ENCODE data around the gene TPD52L2.
A peak's percentile ranks its signal among the peaks of the same experiment; 100 is the strongest.

Gene TPD52L2

GRCh38 chr20:63920226-63920625, 55.2 kb downstream of the TPD52L2 start:
- no peak overlapping the region for H4K91ac ChIP-seq (ENCODE audit: low read depth, low read length, poor library complexity)
- H3K4me2 ChIP-seq (ENCODE audit: insufficient read depth, low read length, poor library complexity, severe bottlenecking), result no peak overlapping the region
- H3K4me3 ChIP-seq (ENCODE audit: low read length in 2 of 2), result no peak overlapping the region
- H3K27ac ChIP-seq (replicated peaks; ENCODE audit: low read length), result no peak overlapping the region
- H2AK5ac ChIP-seq (ENCODE audit: low read depth, low read length), result no peak overlapping the region
- H2BK5ac ChIP-seq (ENCODE audit: low read length), result no peak overlapping the region
- no peak overlapping the region for H2BK12ac ChIP-seq (ENCODE audit: low read length)
- peaks cover 3 to 12% of the 10 kb centered on the region in 2 donors for H3K9me3 ChIP-seq (replicated peaks in 1 of 2; ENCODE audit: control insufficient read depth in 2 of 2, insufficient read depth in 1 of 2, low read depth in 1 of 2, low read length in 2 of 2)
- no peaks in the 10 kb centered on the region for H3K4me1 ChIP-seq (ENCODE audit: control insufficient read depth in 2 of 2, insufficient read depth in 1 of 2, low read depth in 1 of 2, low read length in 2 of 2)
- peak overlapping the region; percentile 71 for H3K14ac ChIP-seq (ENCODE audit: low read length)
- H3K9ac ChIP-seq (ENCODE audit: low read depth, low read length, poor library complexity), result no peak overlapping the region
- no CpG with 5 or more reads among the region's 23 CpGs for WGBS, 2 donors (ENCODE audit: extremely low coverage in 2 of 2, insufficient read length in 2 of 2, insufficient replicate concordance in 1 of 2)
- H3K36me3 ChIP-seq (replicated peaks in 1 of 2; ENCODE audit: control insufficient read depth in 2 of 2, insufficient read depth in 2 of 2, low read length in 2 of 2), result peaks cover 5 to 39% of the 10 kb centered on the region in 2 donors
- no peak overlapping the region for H3K4ac ChIP-seq (ENCODE audit: low read length)
- no peak overlapping the region for H3K23ac ChIP-seq (ENCODE audit: low read depth, low read length, poor library complexity)
- no peak overlapping the region for H2BK120ac ChIP-seq (ENCODE audit: low read depth, low read length)
- H3K18ac ChIP-seq (ENCODE audit: low read length), result no peak overlapping the region
- H2BK15ac ChIP-seq (ENCODE audit: low read length), result no peak overlapping the region
- peaks cover 3% of the 10 kb centered on the region for H3K79me1 ChIP-seq (ENCODE audit: low read depth, low read length)
- DNase-seq (ENCODE audit: low spot score), result no peak
- H4K8ac ChIP-seq (ENCODE audit: low read depth, low read length), result no peak overlapping the region
- H3K27me3 ChIP-seq (ENCODE audit: control insufficient read depth in 3 of 3, insufficient read depth in 3 of 3, low read depth in 1 of 3, low read length in 3 of 3), result no peaks in the 10 kb centered on the region
- no peak overlapping the region for H2AFZ ChIP-seq (ENCODE audit: low read length)

- Histone ChIP-seq H3K9ac (ENCODE audit: low read depth, low read length, poor library complexity) (no peak overlapping the region), H3K27me3 (ENCODE audit: control insufficient read depth in 3 of 3, insufficient read depth in 3 of 3, low read depth in 1 of 3, low read length in 3 of 3) (no peaks in the 10 kb centered on the region), H3K36me3 (replicated peaks in 1 of 2; ENCODE audit: control insufficient read depth in 2 of 2, insufficient read depth in 2 of 2, low read length in 2 of 2) (peaks cover 9 to 48% of the 10 kb centered on the region in 2 donors), H3K4me2 (ENCODE audit: insufficient read depth, low read length, poor library complexity, severe bottlenecking) (no peak overlapping the region), H3K23ac (ENCODE audit: low read depth, low read length, poor library complexity) (no peak overlapping the region), H3K9me3 (replicated peaks in 1 of 2; ENCODE audit: control insufficient read depth in 2 of 2, insufficient read depth in 1 of 2, low read depth in 1 of 2, low read length in 2 of 2) (no peaks in the 10 kb centered on the region), H3K14ac (ENCODE audit: low read length) (no peak overlapping the region), H3K79me1 (ENCODE audit: low read depth, low read length) (peaks cover 7% of the 10 kb centered on the region), H3K4ac (ENCODE audit: low read length) (no peak overlapping the region), H3K18ac (ENCODE audit: low read length) (no peak overlapping the region), H3K4me1 (ENCODE audit: control insufficient read depth in 2 of 2, insufficient read depth in 1 of 2, low read depth in 1 of 2, low read length in 2 of 2) (no peaks in the 10 kb centered on the region), H2AFZ (ENCODE audit: low read length) (no peak overlapping the region), H4K8ac (ENCODE audit: low read depth, low read length) (no peak overlapping the region), H2BK12ac (ENCODE audit: low read length) (no peak overlapping the region), H2BK15ac (ENCODE audit: low read length) (no peak overlapping the region), H4K91ac (ENCODE audit: low read depth, low read length, poor library complexity) (no peak overlapping the region), H3K27ac (replicated peaks; ENCODE audit: low read length) (no peak overlapping the region), H2BK120ac (ENCODE audit: low read depth, low read length) (no peak overlapping the region), H2BK5ac (ENCODE audit: low read length) (no peak overlapping the region), H2AK5ac (ENCODE audit: low read depth, low read length) (no peak overlapping the region), H3K4me3 (ENCODE audit: low read length in 2 of 2) (no peak overlapping the region)
- no CpG with 5 or more reads among the region's 8 CpGs for WGBS, 2 donors (ENCODE audit: extremely low coverage in 2 of 2, insufficient read length in 2 of 2, insufficient replicate concordance in 1 of 2)
- DNase-seq (ENCODE audit: low spot score), result no peak
These were observed 58.6 kb downstream of the TPD52L2 start for GRCh38 chr20:63923651-63924050.

- no peaks in the 10 kb centered on the region for H3K27me3 ChIP-seq (ENCODE audit: control insufficient read depth in 3 of 3, insufficient read depth in 3 of 3, low read depth in 1 of 3, low read length in 3 of 3)
- no peak overlapping the region for H2BK12ac ChIP-seq (ENCODE audit: low read length)
- H2BK5ac ChIP-seq (ENCODE audit: low read length), result no peak overlapping the region
- no peak overlapping the region for H3K4ac ChIP-seq (ENCODE audit: low read length)
- WGBS, 2 donors (ENCODE audit: extremely low coverage in 2 of 2, insufficient read length in 2 of 2, insufficient replicate concordance in 1 of 2), result no CpG with 5 or more reads among the region's 9 CpGs
- H3K36me3 ChIP-seq (replicated peaks in 1 of 2; ENCODE audit: control insufficient read depth in 2 of 2, insufficient read depth in 2 of 2, low read length in 2 of 2), result peaks cover 12 to 49% of the 10 kb centered on the region in 2 donors
- no peak overlapping the region for H2AK5ac ChIP-seq (ENCODE audit: low read depth, low read length)
- no peak overlapping the region for H2AFZ ChIP-seq (ENCODE audit: low read length)
- DNase-seq (ENCODE audit: low spot score), result no peak
- H3K4me1 ChIP-seq (ENCODE audit: control insufficient read depth in 2 of 2, insufficient read depth in 1 of 2, low read depth in 1 of 2, low read length in 2 of 2), result no peaks in the 10 kb centered on the region
- no peak overlapping the region for H4K91ac ChIP-seq (ENCODE audit: low read depth, low read length, poor library complexity)
- H3K18ac ChIP-seq (ENCODE audit: low read length), result no peak overlapping the region
- no peak overlapping the region for H3K4me3 ChIP-seq (ENCODE audit: low read length in 2 of 2)
- no peaks in the 10 kb centered on the region for H3K9me3 ChIP-seq (replicated peaks in 1 of 2; ENCODE audit: control insufficient read depth in 2 of 2, insufficient read depth in 1 of 2, low read depth in 1 of 2, low read length in 2 of 2)
- H3K79me1 ChIP-seq (ENCODE audit: low read depth, low read length), result peaks cover 7% of the 10 kb centered on the region
- H4K8ac ChIP-seq (ENCODE audit: low read depth, low read length), result no peak overlapping the region
- H3K23ac ChIP-seq (ENCODE audit: low read depth, low read length, poor library complexity), result no peak overlapping the region
- H3K27ac ChIP-seq (replicated peaks; ENCODE audit: low read length), result no peak overlapping the region
- no peak overlapping the region for H3K9ac ChIP-seq (ENCODE audit: low read depth, low read length, poor library complexity)
- H2BK120ac ChIP-seq (ENCODE audit: low read depth, low read length), result no peak overlapping the region
- no peak overlapping the region for H3K14ac ChIP-seq (ENCODE audit: low read length)
- no peak overlapping the region for H2BK15ac ChIP-seq (ENCODE audit: low read length)
- no peak overlapping the region for H3K4me2 ChIP-seq (ENCODE audit: insufficient read depth, low read length, poor library complexity, severe bottlenecking)
These were observed 59.2 kb downstream of the TPD52L2 start for GRCh38 chr20:63924241-63924640.

- H3K27me3 ChIP-seq (ENCODE audit: control insufficient read depth in 3 of 3, insufficient read depth in 3 of 3, low read depth in 1 of 3, low read length in 3 of 3), result no peaks in the 10 kb centered on the region
- peaks cover 4% of the 10 kb centered on the region for H3K79me1 ChIP-seq (ENCODE audit: low read depth, low read length)
- H2BK5ac ChIP-seq (ENCODE audit: low read length), result no peak overlapping the region
- H3K4ac ChIP-seq (ENCODE audit: low read length), result no peak overlapping the region
- H3K4me3 ChIP-seq (ENCODE audit: low read length in 2 of 2), result no peak overlapping the region
- H2AK5ac ChIP-seq (ENCODE audit: low read depth, low read length), result no peak overlapping the region
- H3K18ac ChIP-seq (ENCODE audit: low read length), result no peak overlapping the region
- no peaks in the 10 kb centered on the region for H3K9me3 ChIP-seq (replicated peaks in 1 of 2; ENCODE audit: control insufficient read depth in 2 of 2, insufficient read depth in 1 of 2, low read depth in 1 of 2, low read length in 2 of 2)
- no peak overlapping the region for H2BK12ac ChIP-seq (ENCODE audit: low read length)
- H2BK15ac ChIP-seq (ENCODE audit: low read length), result no peak overlapping the region
- no peak overlapping the region for H4K91ac ChIP-seq (ENCODE audit: low read depth, low read length, poor library complexity)
- no CpG with 5 or more reads among the region's 8 CpGs for WGBS, 2 donors (ENCODE audit: extremely low coverage in 2 of 2, insufficient read length in 2 of 2, insufficient replicate concordance in 1 of 2)
- H3K36me3 ChIP-seq (replicated peaks in 1 of 2; ENCODE audit: control insufficient read depth in 2 of 2, insufficient read depth in 2 of 2, low read length in 2 of 2), result peaks cover 24 to 57% of the 10 kb centered on the region in 2 donors
- no peak overlapping the region for H3K9ac ChIP-seq (ENCODE audit: low read depth, low read length, poor library complexity)
- H3K27ac ChIP-seq (replicated peaks; ENCODE audit: low read length), result no peak overlapping the region
- H3K4me1 ChIP-seq (ENCODE audit: control insufficient read depth in 2 of 2, insufficient read depth in 1 of 2, low read depth in 1 of 2, low read length in 2 of 2), result no peaks in the 10 kb centered on the region
- H2AFZ ChIP-seq (ENCODE audit: low read length), result no peak overlapping the region
- no peak for DNase-seq (ENCODE audit: low spot score)
- no peak overlapping the region for H2BK120ac ChIP-seq (ENCODE audit: low read depth, low read length)
- no peak overlapping the region for H4K8ac ChIP-seq (ENCODE audit: low read depth, low read length)
- no peak overlapping the region for H3K14ac ChIP-seq (ENCODE audit: low read length)
- H3K4me2 ChIP-seq (ENCODE audit: insufficient read depth, low read length, poor library complexity, severe bottlenecking), result no peak overlapping the region
- H3K23ac ChIP-seq (ENCODE audit: low read depth, low read length, poor library complexity), result no peak overlapping the region
These were observed 61.2 kb downstream of the TPD52L2 start for GRCh38 chr20:63926298-63926697.
